Measurements from ENCODE around the gene ANK2. TPM values are rescaled to one million over a fixed set of nuclear protein-coding genes. Genes with fewer than 3 reads are reported as not detected.

Gene ANK2
- total RNA-seq, 4 donors from 2014 or later, result 25.9 to 64.4 (median 55.4) TPM

DNA sequence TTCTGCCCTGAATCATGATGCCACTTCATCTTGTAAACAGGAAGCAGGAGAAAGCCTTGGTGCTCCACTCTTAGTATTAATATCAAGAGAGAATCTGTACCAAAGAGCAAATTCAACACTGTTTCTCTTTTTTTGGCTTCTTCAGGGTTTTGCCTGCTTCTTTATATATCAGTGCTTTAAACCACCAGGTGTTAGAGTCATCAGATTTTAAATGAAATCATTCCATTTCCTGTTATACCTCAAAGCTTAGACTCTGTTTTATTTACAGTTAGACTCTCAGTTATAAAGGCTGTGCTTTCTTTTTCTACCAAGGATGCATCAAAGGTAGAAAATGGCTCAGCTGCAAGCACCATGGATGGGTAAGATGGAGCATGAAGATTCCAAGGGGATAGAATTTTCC is 361.2 kb downstream of the ANK2 start:
- no peak overlapping the region for H3K4me3 ChIP-seq (replicated peaks in 1 of 3)
- TF ChIP-seq POLR2A (IDR thresholded peaks at IDR 0.05), result no peak
- TF ChIP-seq, protein P1, sequence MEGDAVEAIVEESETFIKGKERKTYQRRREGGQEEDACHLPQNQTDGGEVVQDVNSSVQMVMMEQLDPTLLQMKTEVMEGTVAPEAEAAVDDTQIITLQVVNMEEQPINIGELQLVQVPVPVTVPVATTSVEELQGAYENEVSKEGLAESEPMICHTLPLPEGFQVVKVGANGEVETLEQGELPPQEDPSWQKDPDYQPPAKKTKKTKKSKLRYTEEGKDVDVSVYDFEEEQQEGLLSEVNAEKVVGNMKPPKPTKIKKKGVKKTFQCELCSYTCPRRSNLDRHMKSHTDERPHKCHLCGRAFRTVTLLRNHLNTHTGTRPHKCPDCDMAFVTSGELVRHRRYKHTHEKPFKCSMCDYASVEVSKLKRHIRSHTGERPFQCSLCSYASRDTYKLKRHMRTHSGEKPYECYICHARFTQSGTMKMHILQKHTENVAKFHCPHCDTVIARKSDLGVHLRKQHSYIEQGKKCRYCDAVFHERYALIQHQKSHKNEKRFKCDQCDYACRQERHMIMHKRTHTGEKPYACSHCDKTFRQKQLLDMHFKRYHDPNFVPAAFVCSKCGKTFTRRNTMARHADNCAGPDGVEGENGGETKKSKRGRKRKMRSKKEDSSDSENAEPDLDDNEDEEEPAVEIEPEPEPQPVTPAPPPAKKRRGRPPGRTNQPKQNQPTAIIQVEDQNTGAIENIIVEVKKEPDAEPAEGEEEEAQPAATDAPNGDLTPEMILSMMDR (IDR thresholded peaks at IDR 0.05), result no peak
- no peaks in the 10 kb centered on the region for H3K9me3 ChIP-seq
- H3K27me3 ChIP-seq, result no peaks in the 10 kb centered on the region
- no peak for DNase-seq
- no peak overlapping the region for H3K27ac ChIP-seq
- intact Hi-C loops (cut with DNase I), result no loop called here
- no peaks in the 10 kb centered on the region for H3K36me3 ChIP-seq
- H3K4me1 ChIP-seq, result peaks cover 0 to 3% of the 10 kb centered on the region in 2 donors

DNA sequence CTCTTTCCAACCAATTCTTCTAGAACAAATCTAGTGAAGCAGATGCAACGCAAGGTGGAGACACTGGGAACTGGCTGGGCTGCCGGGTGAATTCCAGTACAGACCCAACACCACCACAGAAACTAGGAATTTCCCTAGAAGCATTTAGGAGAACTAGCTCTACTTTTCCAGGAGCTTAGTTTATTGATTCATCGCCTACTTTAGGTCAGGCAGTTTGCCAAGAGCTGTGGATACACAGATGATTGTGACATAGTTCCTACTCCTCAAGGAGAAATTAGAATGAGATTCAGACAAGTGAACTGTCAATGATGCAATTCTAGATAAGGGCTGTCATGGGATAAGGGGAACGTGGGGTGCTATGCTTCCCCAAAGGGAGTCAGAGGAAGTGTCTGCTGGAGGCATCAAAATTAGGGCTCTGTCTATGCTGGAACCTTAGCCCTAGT is 362.1 kb downstream of the ANK2 start:
- TF ChIP-seq, protein P1 (IDR thresholded peaks at IDR 0.05), result no peak
- TF ChIP-seq POLR2A (IDR thresholded peaks at IDR 0.05), result no peak
- intact Hi-C loops (cut with DNase I), result no loop called here
- 29 to 53% methylated on average over 4 of the region's 4 CpGs for WGBS, 2 donors
- no peak overlapping the region for H3K27ac ChIP-seq
- peaks cover 0 to 3% of the 10 kb centered on the region in 2 donors for H3K4me1 ChIP-seq
- H3K4me3 ChIP-seq (replicated peaks in 1 of 3), result no peak overlapping the region
- DNase-seq, result peak in 1 of 2 donors; percentile 14
- no peaks in the 10 kb centered on the region for H3K9me3 ChIP-seq
- no peaks in the 10 kb centered on the region for H3K36me3 ChIP-seq
- H3K27me3 ChIP-seq, result no peaks in the 10 kb centered on the region

DNA sequence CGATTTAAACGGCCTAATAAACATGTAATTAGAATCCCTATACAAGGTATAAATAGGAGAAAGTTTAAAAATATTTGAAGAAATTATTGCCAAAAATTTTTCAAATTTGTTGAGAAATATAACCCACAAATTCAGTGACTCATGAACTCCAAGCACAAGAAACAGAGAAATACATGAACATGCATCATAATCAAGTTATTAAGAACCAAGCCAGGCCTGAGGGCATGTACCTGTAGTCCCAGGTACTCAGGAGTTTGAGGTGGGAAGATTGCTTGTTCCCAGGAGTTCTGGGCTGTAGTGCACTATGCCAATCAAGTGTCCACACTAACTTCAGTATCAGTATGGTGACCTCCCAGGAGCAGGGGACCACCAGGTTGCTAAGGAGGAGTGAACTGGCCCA is 370.2 kb downstream of the ANK2 start:
- H3K36me3 ChIP-seq, result no peaks in the 10 kb centered on the region
- no peaks in the 10 kb centered on the region for H3K4me1 ChIP-seq
- no peaks in the 10 kb centered on the region for H3K9me3 ChIP-seq
- H3K27me3 ChIP-seq, result no peaks in the 10 kb centered on the region
- intact Hi-C loops (cut with DNase I), result no loop called here
- no peak overlapping the region for H3K27ac ChIP-seq
- TF ChIP-seq POLR2A (IDR thresholded peaks at IDR 0.05), result no peak
- TF ChIP-seq, protein P1 (IDR thresholded peaks at IDR 0.05), result no peak
- WGBS, 2 donors, result 92 to 97% methylated on average over 2 of the region's 2 CpGs
- no peak overlapping the region for H3K4me3 ChIP-seq (replicated peaks in 1 of 3)
- DNase-seq, result no peak

DNA sequence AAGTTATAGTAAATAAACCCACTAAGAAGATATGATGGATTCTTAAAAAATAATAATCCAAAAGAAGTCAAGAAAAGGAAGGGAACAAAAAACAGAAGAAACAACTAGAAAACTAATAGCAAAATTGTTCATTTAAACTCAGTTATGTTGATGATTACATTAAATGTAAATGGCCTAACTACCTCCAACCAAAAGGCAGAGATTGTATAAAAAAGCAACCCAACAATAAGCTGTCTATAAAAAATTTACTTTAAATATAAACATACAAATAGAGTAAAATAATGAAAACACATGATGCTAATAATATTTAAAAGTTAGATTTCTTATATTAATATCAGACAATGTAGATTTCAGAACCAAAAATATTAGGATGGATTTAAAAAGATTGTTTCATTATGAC is 371.5 kb downstream of the ANK2 start:
- no peaks in the 10 kb centered on the region for H3K27me3 ChIP-seq

DNA sequence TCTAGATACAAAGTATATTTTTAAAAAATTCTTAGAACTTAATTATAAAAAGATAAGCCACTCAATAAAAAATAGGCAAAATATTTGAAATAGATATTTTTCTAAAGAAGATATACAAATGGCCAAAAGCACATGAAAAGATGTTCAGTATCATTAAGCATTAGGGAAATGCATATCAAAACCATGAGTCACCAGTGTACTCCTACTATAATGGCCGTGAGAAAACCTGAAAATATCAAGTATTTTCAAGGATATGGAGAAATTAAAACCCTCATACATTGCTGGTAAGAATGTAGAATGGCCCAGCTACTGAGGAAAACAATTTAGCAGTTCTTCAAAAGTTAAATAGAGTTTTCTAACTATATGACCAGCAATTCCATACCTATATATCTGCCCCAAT is 374.2 kb downstream of the ANK2 start:
- no peaks in the 10 kb centered on the region for H3K36me3 ChIP-seq
- H3K4me1 ChIP-seq, result no peaks in the 10 kb centered on the region
- DNase-seq, result no peak
- no peak for TF ChIP-seq POLR2A (IDR thresholded peaks at IDR 0.05)
- TF ChIP-seq, protein P1 (IDR thresholded peaks at IDR 0.05), result no peak
- H3K27me3 ChIP-seq, result no peaks in the 10 kb centered on the region
- intact Hi-C loops (cut with DNase I), result no loop called here
- WGBS, 2 donors, result 85 to 86% methylated on average over 1 of the region's 1 CpG
- no peaks in the 10 kb centered on the region for H3K9me3 ChIP-seq
- H3K27ac ChIP-seq, result no peak overlapping the region
- no peak overlapping the region for H3K4me3 ChIP-seq (replicated peaks in 1 of 3)

More for the DNA sequence above, 371.5 kb downstream of the ANK2 start:
- Histone ChIP-seq H3K4me1 (no peaks in the 10 kb centered on the region), H3K36me3 (no peaks in the 10 kb centered on the region), H3K9me3 (no peaks in the 10 kb centered on the region), H3K27ac (no peak overlapping the region), H3K4me3 (replicated peaks in 1 of 3) (no peak overlapping the region)
- no peak for DNase-seq
- TF ChIP-seq, protein P1 (IDR thresholded peaks at IDR 0.05), result no peak
- no peak for TF ChIP-seq POLR2A (IDR thresholded peaks at IDR 0.05)
- intact Hi-C loops (cut with DNase I), result no loop called here

All from thyroid gland (tissue), 4 donors.